HG03097 (cell line): ENCODE data around the gene DNAI7.

Experiments
- ATAC-seq: cut with Tn5 transposase; IDR thresholded peaks from one replicate; pipeline ENCODE4 v1.9.1; 2021; ENCODE audit not compliant: unreplicated experiment, low FRiP score

Gene DNAI7

DNA sequence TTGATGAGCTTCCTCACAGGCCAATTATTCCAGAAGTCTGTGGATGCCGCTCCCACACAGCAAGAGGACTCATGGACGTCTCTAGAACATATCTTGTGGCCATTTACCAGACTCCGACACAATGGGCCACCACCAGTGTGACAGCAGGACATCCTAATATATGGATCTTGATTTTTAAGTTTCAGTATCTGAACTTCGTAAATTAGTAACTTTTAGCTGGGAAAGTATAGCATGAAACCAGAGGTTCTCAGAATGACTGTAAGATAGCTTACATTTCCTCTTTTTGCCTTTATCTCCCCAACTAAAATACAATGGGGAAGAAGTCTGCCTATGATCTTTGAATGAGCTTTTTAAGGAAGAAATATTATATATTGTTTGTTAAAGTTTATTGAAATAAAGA lies 87.0 kb downstream of the DNAI7 start:
- peak; percentile 91 for ATAC-seq

DNA sequence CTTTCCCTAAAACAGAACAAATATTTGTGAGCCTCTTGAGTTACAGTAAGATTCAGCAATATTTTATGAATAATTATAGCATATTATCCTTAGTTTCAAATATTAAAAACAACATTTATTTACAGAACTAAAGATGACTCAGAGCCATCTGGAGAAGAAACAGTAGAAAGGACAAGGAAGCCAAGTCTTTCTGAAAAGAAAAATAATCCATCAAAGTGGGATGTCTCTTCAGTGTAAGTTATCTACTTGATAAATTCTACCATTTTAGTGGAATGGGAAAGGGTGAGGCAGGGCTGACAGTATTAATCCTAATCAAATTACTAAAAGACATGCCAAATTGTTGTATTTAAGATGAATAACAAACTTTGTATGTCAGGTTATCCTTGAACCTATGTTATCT lies 88.1 kb downstream of the DNAI7 start:
- ATAC-seq: no peak

DNA sequence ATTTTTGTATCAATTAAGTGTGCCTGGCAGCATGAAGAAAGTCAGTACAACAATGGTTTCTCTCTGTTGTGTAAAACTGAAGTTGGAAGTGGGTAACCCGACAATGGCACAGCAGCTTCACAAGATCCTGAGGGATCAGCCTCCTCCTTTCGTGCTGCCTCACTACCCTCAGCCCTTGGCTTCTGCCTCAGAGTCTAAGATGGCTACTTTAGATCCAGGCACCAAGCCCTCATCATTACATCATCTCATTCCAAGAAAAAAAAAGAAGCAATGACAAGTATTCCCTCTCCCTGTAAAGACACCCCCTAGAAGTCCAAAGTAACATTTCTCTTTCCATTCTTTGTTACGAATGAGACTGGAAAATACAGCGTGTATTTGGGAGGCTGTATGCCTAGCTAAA lies 92.6 kb downstream of the DNAI7 start:
- no peak for ATAC-seq

DNA sequence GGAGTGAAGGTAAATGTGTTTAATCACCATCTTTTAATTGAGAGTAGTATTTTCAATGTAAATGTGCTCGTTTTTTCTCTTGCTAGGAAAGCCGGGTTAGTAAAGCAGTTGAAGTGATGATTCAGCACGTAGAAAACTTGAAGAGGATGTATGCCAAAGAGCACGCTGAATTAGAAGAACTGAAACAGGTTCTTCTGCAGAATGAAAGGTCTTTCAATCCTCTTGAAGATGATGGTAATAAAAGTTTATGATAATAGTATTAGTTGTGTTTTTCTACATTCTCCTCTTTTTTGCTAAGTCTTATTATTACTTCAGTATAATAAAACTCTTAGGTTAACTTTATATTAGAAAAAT lies 93.9 kb downstream of the DNAI7 start:
- ATAC-seq: no peak

DNA sequence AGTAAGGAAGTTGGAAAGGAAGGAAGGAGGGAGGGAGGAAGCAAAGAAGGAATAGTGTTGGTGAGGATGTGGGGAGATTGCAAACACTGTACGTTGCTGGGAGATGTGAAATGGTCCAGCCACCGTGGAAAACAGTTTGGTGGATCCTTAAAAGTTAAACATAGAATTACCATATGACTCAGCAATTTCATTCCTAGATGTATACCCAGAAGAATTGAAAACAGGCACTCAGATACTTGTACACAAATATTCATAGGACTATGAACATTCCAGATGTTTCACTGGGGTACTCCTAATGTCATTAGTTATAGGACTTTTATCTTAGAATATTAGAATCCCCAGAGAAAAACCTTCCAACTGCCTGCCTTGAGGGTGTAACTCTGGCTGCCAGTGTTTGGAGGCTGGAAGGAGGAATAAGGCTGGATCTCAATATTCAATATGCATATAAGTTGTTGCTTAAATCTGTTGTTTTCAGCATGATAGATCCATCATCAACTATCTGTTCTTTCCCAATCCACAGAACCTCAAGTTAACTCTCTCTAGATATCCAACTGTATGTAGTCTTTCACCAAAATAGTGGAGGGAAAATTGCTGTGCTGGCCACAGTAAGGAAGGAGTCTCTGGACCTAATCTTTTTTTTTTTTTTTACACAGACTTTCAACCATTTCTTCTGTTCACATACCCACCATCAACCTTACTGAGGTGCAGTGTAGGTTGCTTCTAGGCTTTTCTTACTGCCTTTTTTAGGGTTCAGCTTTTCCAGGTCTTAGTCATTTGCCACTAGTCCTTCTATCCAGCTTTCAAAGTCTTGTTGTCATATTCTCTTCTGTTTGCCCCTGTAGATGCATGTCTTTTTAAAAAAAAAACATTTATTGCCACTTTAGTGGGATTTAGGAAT lies 94.5 kb downstream of the DNAI7 start:
- no peak for ATAC-seq

DNA sequence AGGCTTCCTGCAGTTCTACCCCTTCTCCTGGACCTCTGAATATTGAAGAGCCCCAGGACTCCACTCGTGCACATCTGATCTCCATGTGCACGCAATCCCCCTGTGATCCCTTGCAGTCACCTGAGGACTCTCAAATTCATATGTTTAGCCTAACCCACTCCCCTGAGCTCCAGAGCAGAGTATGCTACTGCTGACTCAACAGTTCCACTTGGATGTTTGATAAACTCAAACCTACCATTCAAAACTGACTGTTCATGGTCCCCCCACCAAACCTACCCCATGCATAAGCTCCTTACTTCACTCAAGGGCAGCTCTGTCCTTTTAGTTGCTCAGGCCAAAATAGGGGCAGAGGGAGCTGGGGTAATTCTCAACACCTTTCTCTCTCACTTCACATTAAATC lies 96.0 kb downstream of the DNAI7 start:
- ATAC-seq: no peak

DNA sequence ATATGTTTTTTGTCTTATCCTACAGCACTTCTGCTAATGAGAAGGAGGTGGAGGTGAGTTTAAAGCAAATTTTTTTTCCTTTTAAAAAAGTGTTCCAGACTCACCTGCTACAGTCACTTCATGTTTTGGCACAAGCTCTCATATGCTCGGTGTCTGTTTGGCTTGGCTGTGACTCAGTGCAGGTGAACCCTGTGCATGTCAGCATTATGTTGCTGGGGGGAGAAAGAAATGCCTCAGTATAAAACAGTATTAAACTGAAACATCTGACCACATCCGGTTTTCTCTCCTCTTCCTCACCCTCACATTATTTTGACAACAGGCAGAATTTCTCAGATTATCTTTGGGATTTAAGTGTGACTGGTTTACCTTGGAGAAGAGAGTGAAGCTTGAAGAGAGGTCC lies 105.2 kb downstream of the DNAI7 start:
- ATAC-seq: no peak

DNA sequence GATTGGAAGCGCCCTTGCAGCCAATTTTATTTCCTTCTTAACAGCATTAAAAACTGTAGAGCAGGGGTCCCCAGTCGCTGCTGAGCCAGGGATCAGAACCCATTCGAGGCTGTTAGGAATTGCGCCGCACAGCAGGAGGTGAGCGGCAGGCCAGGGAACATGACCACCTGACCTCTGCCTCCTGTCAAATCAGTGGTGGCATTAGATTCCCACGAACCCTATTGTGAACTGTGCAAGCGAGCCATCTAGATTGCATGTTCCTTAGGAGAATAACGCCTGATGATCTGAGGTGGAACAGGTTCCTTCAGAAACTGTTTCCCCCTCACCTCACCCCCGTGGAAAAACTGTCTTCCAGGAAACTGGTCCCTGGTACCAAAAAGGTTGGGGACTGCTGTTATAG lies 107.4 kb downstream of the DNAI7 start:
- no peak for ATAC-seq

DNA sequence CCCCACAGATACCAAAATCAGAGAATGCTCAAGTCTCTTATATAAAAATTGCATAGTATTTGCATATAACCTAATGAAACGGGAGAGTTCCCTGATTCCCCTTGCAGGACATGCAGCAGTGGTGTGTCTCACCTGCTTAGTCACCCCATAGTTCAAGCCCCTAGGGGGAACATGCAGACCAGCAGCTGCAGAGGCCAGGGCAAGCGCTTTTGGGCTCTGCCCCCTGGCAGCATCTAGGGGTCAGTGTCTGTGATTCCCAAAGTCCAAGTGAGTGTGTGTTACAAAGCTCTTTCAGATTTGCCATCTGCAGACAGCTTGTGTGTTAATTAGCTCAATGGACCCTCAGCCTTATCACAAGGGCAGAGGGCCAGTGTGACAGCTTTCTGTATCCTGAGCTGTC lies 110.1 kb downstream of the DNAI7 start:
- no peak for ATAC-seq

DNA sequence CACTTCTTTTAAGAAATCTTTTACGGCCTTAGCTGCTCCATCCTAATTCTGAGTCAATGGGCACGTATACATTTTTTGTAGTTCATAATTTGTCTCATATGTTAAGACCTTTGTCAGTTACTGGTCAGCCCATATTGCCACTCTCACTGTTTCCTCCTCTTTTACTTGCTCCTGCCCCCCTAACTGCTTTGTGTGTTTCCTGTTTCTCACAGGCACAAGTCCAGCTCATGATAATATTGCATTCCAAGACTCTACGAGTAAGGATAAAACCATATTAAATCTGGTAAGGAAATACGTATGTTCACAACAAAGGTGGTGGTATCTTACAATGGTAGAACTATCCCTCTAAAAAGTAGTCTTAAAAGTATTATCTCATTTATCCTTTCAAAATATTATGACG lies 111.7 kb downstream of the DNAI7 start:
- ATAC-seq: no peak

DNA sequence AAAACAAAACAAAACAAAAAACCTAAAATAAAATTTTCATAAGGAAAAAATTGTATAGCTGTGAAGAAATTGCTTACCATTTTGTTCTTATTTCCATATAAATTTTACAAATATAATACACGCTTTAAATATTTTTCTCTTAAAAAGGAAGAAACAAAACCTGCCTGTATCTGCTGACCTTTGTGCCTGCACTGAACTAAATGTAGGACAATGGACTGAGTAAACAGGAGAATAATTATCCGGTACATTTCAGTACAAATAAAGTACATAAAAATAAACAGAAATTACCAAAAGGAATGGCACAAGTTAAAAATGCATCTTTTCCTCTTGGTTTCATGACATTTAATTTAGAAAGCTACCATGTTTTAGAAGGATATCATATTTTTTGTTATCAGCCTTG lies 112.3 kb downstream of the DNAI7 start:
- no peak for ATAC-seq

DNA sequence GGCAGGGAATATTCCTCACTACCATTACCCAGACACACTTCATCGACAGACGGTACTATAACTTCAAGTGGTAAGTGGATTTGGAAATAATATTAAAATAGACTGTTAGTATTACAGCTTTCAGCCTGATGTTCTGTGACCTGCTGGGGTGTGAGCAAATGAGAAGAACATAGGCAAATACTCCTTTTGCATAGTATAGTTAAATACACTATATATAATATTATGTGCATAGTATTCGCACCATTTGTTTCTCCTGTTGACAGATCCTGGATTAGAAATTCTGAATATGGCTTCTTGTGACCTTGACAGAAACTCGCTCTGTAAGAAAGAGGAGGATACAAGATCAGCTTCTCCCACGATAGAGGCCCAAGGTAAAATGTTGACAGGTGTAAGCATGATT lies 115.6 kb downstream of the DNAI7 start:
- no peak for ATAC-seq

DNA sequence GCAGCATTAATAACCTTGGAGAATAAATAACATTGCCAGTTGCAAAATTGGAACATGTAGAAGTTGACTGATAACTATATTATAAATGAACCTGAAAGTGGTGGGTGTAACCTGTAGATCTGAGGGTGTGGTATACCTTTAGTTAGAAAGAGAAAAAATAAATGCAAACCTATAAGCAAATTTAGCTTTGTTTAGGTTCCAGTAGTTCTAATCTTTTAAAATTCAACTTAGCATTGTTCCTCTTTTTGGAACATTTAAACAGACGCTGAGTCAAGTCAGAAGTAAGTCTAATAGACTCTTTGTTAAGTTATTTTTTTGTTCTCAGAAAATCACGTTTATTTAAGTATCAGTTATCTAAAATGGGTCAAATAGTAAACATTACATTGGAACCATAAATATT lies 120.0 kb downstream of the DNAI7 start:
- no peak for ATAC-seq

DNA sequence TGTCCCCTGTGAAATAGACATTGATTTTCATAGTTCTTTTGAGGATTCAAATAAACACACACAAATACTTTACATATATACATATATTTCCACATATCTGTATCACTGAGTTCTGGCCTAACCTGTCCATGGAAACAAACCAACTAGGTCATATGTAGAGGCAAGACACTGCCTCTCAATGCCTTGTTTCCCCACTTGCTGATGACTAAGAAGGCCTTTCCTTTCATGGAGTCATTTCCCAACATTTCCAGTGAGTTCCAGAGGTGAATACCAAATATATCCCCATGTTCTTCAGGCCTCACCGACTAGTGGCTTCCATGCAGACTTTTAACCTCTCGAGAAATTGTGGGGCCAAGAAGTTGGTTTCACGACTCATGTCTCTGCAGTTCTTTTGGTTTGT lies 120.8 kb downstream of the DNAI7 start:
- no peak for ATAC-seq

DNA sequence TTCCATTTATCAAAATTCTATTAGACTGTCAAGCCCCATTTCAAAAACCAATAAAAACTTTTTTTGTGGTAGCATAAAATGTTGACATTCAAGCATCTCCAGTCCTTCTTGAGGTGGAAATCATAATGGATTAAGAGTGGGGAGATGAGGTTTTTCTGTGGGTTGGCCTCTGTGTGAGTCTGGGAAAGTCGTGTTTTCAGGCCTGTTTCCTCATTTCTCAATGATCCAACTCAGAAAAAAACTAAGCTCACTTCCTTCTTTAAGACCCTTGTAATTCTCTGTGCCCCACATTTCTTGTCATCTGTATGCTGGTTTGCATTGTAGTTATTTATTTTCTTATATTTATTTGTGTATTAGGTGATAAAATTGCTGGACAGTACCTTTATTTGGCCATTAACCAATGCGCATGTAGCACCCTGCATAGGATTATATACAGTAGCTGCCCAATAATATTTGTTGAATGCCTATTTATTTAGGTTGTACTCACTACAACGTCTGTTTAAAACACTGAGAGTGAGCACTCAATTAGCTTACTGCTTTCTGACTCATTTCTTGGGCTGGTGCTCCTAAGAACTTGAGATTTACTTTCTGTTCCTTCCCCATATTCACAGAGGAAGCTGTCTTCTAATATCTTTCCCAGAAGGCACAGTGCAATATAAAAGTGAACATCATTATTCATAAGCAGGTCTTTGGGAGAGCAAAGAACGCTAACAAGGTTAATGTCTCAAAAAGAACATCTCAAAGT lies 121.9 kb downstream of the DNAI7 start:
- no peak for ATAC-seq

DNA sequence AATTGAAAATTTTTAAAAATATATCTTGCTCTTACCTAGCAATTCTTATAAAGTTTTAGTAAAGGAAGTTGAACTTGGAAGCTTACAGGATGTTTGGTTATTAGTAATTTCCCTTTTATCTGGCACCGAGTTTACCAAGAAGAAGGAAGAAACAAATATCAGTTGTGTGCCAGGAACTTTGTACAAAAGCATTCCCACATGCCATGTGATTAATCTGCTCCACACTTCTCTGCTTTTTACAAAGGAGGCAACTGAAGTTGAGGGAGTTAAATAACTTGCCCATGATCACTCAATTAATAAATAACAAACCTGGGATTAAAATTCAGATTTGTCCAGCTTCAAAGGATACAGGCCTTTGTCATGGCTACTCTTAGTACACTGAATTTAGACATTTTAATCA lies 123.6 kb downstream of the DNAI7 start:
- ATAC-seq: no peak

DNA sequence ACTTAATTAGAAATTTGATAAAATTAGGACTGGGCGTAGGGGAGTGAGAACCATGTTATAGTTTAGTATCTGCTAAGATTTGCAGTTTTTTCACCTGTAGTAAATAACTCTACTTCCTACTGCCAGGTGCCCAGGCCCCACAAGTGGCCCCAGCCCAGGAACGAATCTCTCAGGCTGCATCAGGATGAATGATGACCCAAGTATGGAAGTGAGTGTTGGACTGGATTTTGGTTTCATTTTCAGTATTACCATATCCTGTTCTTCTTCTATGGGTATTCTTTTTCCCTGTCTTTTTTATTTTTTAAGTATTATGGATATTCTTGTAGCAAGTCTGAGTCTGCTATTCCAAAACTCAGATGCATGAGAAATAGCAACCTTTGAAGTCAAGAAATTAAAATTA lies 125.7 kb downstream of the DNAI7 start:
- ATAC-seq: no peak

DNA sequence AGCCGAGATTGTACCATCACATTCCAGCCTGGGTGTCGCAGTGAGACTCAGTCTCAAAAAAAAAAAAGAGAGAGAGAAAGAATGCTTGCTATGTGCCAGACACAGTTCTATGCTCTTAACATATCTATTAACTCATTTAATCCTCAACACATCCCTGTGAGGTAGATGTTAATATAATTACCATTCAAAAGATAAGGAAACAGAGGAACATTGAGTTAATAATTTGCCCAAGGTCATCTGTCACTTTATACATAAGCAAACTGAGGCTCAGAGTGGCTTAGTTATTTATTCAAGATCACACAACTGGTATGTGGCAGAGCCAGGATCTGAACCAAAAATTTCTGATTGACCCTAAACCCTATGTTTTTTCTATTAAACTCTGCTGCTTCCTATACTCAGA lies 129.9 kb downstream of the DNAI7 start:
- ATAC-seq: no peak

DNA sequence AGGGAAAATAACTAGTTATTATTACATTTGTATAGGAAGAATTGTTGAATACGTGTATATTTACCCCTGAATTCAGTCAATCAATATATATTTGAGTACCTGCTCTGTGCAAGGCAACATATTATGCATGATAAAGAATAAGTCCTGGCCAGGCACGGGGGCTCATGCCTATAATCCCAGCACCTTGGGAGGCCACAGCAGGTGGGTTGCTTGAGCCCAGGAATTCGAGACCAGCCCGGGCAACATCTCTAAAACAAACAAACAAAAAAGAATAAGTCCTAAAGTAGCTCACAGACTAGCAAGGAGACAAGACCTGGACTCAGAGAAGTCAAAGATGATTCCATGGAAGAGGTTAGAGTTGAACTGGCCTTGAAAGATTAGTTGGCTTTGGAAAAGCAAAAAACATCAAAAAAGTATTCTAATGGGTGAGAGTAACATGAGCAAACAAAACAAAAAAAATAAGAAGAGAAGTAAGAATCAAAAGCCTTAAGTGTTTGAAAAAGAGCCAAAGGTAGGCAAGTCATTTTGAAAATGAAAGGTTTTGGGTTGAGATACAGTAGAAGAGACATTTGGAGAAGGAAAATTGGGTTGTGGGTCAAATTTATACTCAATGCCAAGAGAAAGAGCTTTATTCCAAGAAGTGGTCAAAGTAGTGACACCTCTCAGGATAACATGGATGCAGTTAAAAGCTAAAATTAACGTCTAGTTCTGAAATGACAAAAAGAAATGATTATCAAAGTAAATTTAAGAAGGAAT lies 130.9 kb downstream of the DNAI7 start:
- ATAC-seq: no peak

DNA sequence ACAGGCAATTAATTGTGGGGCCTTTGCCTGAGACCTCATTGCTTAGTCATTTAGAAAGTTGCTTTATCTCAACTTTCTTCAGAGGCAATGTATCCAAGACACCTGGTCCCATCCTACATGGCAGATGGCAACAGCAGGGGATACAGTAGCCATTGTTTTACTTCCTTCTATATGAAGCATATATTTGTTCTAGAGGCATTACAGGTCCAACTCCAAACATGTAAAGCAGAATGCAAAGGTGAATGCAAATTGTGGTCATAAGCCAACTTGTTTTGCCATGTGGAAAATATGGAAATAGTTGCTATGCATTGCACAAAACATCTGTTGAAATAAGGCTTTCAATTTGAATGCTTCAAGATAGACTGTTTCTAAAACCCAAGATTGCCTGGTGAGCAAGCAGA lies 136.3 kb downstream of the DNAI7 start:
- no peak for ATAC-seq
